Hepatocyte (in vitro differentiated cells): Measurements from ENCODE around the gene DCDC1. TPM values are rescaled to one million over a fixed set of nuclear protein-coding genes. Genes with fewer than 3 reads are reported as not detected.

ENCODE experiments used
- DNase-seq: peaks from one replicate; pipeline ENCODE4 v3.0.0-alpha.2; 2016; ENCODE audit warnings: low spot score
- H2AFZ ChIP-seq: fragments of 200-600 bp; sonication (generic); 2 replicates; pipeline ENCODE4 v1.6.0; 2016; ENCODE audit warnings: antibody characterized with exemption, mild to moderate bottlenecking
- H3K27ac ChIP-seq: fragments of 200-600 bp; sonication (generic); 2 replicates; pipeline ENCODE4 v1.5.1; 2016; ENCODE audit warnings: mild to moderate bottlenecking
- H3K27me3 ChIP-seq: fragments of 200-600 bp; sonication (generic); 2 replicates; pipeline ENCODE4 v1.6.1; 2016
- H3K36me3 ChIP-seq: fragments of 200-600 bp; sonication (generic); replicated peaks from 2 replicates; pipeline ENCODE4 v1.5.1; 2016; ENCODE audit warnings: low read depth; ENCODE audit not compliant: insufficient read depth
- H3K4me1 ChIP-seq: fragments of 200-600 bp; sonication (generic); 2 replicates; pipeline ENCODE4 v1.5.1; 2016; ENCODE audit warnings: mild to moderate bottlenecking, moderate library complexity; ENCODE audit not compliant: insufficient read depth
- H3K4me2 ChIP-seq: fragments of 200-600 bp; sonication (generic); 2 replicates; pipeline ENCODE4 v1.6.0; 2016
- H3K4me3 ChIP-seq: fragments of 200-600 bp; sonication (generic); 2 replicates; pipeline ENCODE4 v1.5.1; 2016; ENCODE audit warnings: mild to moderate bottlenecking
- H3K79me2 ChIP-seq: fragments of 200-600 bp; sonication (generic); 2 replicates; pipeline ENCODE4 v1.6.0; 2017; ENCODE audit warnings: mild to moderate bottlenecking
- H3K9me2 ChIP-seq: fragments of 200-600 bp; sonication (generic); replicated peaks from 2 replicates; pipeline ENCODE4 v1.6.0; 2017; ENCODE audit warnings: mild to moderate bottlenecking; ENCODE audit not compliant: insufficient read depth
- H3K9me3 ChIP-seq: fragments of 200-600 bp; sonication (generic); 2 replicates; pipeline ENCODE4 v1.5.1; 2016; ENCODE audit warnings: low read depth, mild to moderate bottlenecking
- H4K20me1 ChIP-seq: fragments of 200-600 bp; sonication (generic); 2 replicates; pipeline ENCODE4 v1.6.0; 2016; ENCODE audit warnings: mild to moderate bottlenecking; ENCODE audit not compliant: insufficient read depth, poor library complexity, severe bottlenecking
- CTCF ChIP-seq: fragments of 200-600 bp; sonication (generic); IDR thresholded peaks from 2 replicates; pipeline ENCODE4 v1.5.1; 2016; ENCODE audit warnings: antibody characterized with exemption, mild to moderate bottlenecking; ENCODE audit not compliant: poor library complexity
- EZH2 ChIP-seq: fragments of 200-600 bp; sonication (generic); IDR thresholded peaks from 2 replicates; pipeline ENCODE4 v1.6.1; 2016; ENCODE audit warnings: antibody characterized with exemption, mild to moderate bottlenecking, borderline replicate concordance
- EZH2phosphoT487 ChIP-seq: fragments of 200-600 bp; sonication (generic); IDR thresholded peaks from one replicate; pipeline ENCODE4 v1.6.1; 2018; ENCODE audit warnings: antibody characterized with exemption, mild to moderate bottlenecking, low read depth, moderate library complexity; ENCODE audit not compliant: unreplicated experiment, severe bottlenecking
- WGBS: methylation state at CpG from one replicate; pipeline ENCODE4 v1.1.6; 2016; ENCODE audit warnings: low lambda C conversion rate; ENCODE audit errors: missing lambda C conversion rate; 5-methylcytosine and 5-hydroxymethylcytosine counted together
- polyA plus RNA-seq: library from polyadenylated mRNA; unstranded; fragments of >200 nt; fragmentation: Nextera tagmentation; extraction: Ambion mirVana; gene quantifications from 2 replicates; pipeline ENCODE4 v1.2.1, GENCODE V29; 2016
- total RNA-seq: library from RNA; depleted of rRNA; stranded (reverse); fragments of >200 nt; gene quantifications from 2 replicates; pipeline ENCODE4 v1.2.3, GENCODE V29; 2014

Gene DCDC1
- total and polyA plus RNA-seq, 2 experiments from 2014 or later, result 0.63 to 1.9 TPM

- WGBS, result 96% methylated on average over 1 of the region's 1 CpG
- Histone ChIP-seq H3K36me3 (no peaks in the 10 kb centered on the region), H4K20me1 (no peaks in the 10 kb centered on the region), H3K4me1 (no peaks in the 10 kb centered on the region), H3K27ac (no peak overlapping the region), H3K9me3 (no peaks in the 10 kb centered on the region), H2AFZ (no peak overlapping the region), H3K27me3 (no peaks in the 10 kb centered on the region), H3K9me2 (no peaks in the 10 kb centered on the region), H3K79me2 (no peaks in the 10 kb centered on the region), H3K4me3 (no peak overlapping the region), H3K4me2 (no peak overlapping the region)
- TF ChIP-seq EZH2phosphoT487 (no peak), EZH2 (no peak), CTCF (no peak)
- DNase-seq, result no peak
Observed at GRCh38 chr11:30908857-30909256, 460.7 kb downstream of the DCDC1 start.

DNA sequence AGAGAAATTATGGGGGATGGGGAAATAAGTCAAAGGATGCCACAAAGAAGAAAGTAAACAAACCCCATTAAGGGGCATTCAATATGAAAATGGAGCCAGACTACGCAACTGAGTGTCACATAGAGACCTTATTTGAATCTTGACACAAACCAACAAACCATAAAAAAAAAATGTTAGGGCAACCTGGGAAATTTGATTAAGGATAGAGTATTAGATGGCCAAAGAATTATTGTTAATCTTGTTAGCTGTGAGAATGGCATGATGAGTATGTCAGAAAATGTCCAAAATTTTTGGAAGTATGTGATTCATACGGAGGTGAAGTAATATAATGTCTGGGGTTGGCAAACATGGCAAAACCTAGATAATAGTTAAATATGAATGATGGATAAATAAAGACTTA is 461.3 kb downstream of the DCDC1 start:
- no peak overlapping the region for H3K4me2 ChIP-seq
- H3K4me1 ChIP-seq, result no peaks in the 10 kb centered on the region
- H3K27ac ChIP-seq, result no peak overlapping the region
- DNase-seq, result no peak
- no peak for TF ChIP-seq EZH2phosphoT487
- no peak for TF ChIP-seq EZH2
- 98% methylated on average over 2 of the region's 2 CpGs for WGBS
- no peak overlapping the region for H2AFZ ChIP-seq
- no peak overlapping the region for H3K4me3 ChIP-seq
- no peaks in the 10 kb centered on the region for H4K20me1 ChIP-seq
- no peaks in the 10 kb centered on the region for H3K36me3 ChIP-seq
- H3K9me3 ChIP-seq, result no peaks in the 10 kb centered on the region
- H3K9me2 ChIP-seq, result no peaks in the 10 kb centered on the region
- no peaks in the 10 kb centered on the region for H3K27me3 ChIP-seq
- H3K79me2 ChIP-seq, result no peaks in the 10 kb centered on the region

DNA sequence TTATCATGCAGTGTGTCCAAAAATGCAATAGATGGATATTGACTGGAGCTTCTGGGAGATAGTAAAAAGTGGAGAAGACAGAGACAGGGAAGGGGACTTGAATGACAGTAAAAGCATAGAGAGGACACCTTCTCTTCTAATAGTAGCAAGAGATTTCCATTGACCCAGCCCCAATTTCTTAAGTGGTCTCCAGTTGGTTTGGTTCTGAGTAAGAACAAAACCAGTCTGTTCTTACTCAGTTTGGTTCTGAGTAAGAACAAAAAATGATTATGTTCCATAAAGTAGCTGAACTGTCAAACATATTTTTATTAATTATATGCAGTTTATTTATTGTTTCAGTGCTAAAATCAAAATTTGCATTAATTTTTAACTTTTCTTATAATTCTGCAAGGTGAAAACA is 466.6 kb downstream of the DCDC1 start:
- H3K36me3 ChIP-seq, result no peaks in the 10 kb centered on the region
- DNase-seq, result no peak
- no peaks in the 10 kb centered on the region for H4K20me1 ChIP-seq
- no peaks in the 10 kb centered on the region for H3K9me3 ChIP-seq
- H3K27me3 ChIP-seq, result no peaks in the 10 kb centered on the region
- TF ChIP-seq EZH2phosphoT487, result no peak
- no peak for TF ChIP-seq CTCF
- no peak for TF ChIP-seq EZH2
- no peak overlapping the region for H2AFZ ChIP-seq
- no peaks in the 10 kb centered on the region for H3K79me2 ChIP-seq
- no peaks in the 10 kb centered on the region for H3K9me2 ChIP-seq
- H3K4me3 ChIP-seq, result no peak overlapping the region
- no peak overlapping the region for H3K4me2 ChIP-seq
- H3K27ac ChIP-seq, result no peak overlapping the region
- H3K4me1 ChIP-seq, result no peaks in the 10 kb centered on the region

- no peaks in the 10 kb centered on the region for H3K36me3 ChIP-seq
- no peak for DNase-seq
- H3K27me3 ChIP-seq, result no peaks in the 10 kb centered on the region
- no peaks in the 10 kb centered on the region for H3K79me2 ChIP-seq
- no peak overlapping the region for H3K4me3 ChIP-seq
- H4K20me1 ChIP-seq, result no peaks in the 10 kb centered on the region
- H3K4me1 ChIP-seq, result no peaks in the 10 kb centered on the region
- H3K4me2 ChIP-seq, result no peak overlapping the region
- H3K9me3 ChIP-seq, result no peaks in the 10 kb centered on the region
- TF ChIP-seq CTCF, result no peak
- TF ChIP-seq EZH2, result no peak
- TF ChIP-seq EZH2phosphoT487, result no peak
- H2AFZ ChIP-seq, result no peak overlapping the region
- H3K27ac ChIP-seq, result no peak overlapping the region
- no peaks in the 10 kb centered on the region for H3K9me2 ChIP-seq
- 86% methylated on average over 2 of the region's 2 CpGs for WGBS
Observed at GRCh38 chr11:30895046-30895445, 474.5 kb downstream of the DCDC1 start.
